Tibial nerve (tissue), 4 donors: ENCODE data around the gene CD244.

ENCODE experiments used
- EP300 ChIP-seq, 2 donors: sonication (generic); formaldehyde crosslinking; IDR thresholded peaks; one replicate each; pipeline ENCODE4 v1.6.1; 2017; ENCODE audit warnings: antibody characterized with exemption in 2 of 2, mild to moderate bottlenecking in 1 of 2
- POLR2A ChIP-seq, 2 donors: fragments of 450-650 bp; IDR thresholded peaks; one replicate each; pipeline ENCODE4 v1.6.1; 2017; ENCODE audit warnings: antibody characterized with exemption in 2 of 2, mild to moderate bottlenecking in 2 of 2, moderate library complexity in 2 of 2
- TF ChIP-seq, protein P1 (sequence below), 5 experiments: fragments of 200-600 bp in 3 of 5; fragments of 450-650 bp in 2 of 5; sonication (generic) in 3 of 5; IDR thresholded peaks; one replicate each; pipeline ENCODE4 v1.5.1; 2016 to 2019; ENCODE audit warnings: antibody characterized with exemption in 5 of 5, mild to moderate bottlenecking in 3 of 5, moderate library complexity in 2 of 5

DNA sequence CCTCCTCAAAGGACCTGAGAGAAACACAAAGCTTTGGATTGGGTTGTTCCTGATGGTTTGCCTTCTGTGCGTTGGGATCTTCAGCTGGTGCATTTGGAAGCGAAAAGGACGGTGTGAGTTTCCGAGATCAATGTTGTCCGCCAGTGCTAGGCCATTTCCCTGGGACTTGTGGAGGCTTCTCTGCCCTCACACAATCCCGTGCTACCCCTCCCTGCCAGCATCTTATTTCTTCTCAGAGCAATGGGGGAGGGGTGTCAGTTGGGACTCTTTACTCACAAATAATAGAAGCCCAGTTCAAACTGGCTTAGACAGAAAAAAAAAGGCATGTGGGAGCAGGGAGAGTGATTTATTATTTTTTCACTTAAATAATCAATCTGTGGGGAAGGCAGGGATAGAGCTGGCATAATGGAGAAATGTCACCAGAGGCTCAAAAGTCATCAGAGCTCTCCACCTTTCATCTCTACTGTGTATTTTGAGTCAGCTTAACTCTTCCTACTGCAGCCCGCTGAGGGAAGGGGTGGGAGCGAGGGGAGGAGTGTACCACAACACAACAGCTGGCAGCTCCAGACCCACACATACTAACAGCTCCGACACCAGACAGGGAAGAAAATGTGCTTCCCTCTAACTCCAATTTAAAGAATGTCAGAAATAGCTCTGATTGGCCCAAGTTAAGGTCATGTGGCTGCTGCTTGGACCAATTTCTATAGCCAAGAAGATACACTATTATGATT is 44.3 kb downstream of the CD244 start:
- TF ChIP-seq EP300 (IDR thresholded peaks at IDR 0.05) (no peak), POLR2A (IDR thresholded peaks at IDR 0.05) (no peak)
- TF ChIP-seq, protein P1, sequence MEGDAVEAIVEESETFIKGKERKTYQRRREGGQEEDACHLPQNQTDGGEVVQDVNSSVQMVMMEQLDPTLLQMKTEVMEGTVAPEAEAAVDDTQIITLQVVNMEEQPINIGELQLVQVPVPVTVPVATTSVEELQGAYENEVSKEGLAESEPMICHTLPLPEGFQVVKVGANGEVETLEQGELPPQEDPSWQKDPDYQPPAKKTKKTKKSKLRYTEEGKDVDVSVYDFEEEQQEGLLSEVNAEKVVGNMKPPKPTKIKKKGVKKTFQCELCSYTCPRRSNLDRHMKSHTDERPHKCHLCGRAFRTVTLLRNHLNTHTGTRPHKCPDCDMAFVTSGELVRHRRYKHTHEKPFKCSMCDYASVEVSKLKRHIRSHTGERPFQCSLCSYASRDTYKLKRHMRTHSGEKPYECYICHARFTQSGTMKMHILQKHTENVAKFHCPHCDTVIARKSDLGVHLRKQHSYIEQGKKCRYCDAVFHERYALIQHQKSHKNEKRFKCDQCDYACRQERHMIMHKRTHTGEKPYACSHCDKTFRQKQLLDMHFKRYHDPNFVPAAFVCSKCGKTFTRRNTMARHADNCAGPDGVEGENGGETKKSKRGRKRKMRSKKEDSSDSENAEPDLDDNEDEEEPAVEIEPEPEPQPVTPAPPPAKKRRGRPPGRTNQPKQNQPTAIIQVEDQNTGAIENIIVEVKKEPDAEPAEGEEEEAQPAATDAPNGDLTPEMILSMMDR (IDR thresholded peaks at IDR 0.05) = no peak
